Endothelial cell of umbilical vein (primary cell): ENCODE data around the gene APLP2.

Source experiments
- EZH2 ChIP-seq: IDR thresholded peaks from 2 replicates; pipeline ENCODE4 v1.6.1; 2012; ENCODE audit warnings: borderline replicate concordance, low read depth, mild to moderate bottlenecking, moderate library complexity, low read length, inconsistent platforms; ENCODE audit not compliant: severe bottlenecking
- FOS ChIP-seq: IDR thresholded peaks from 2 replicates; pipeline ENCODE4 v1.6.1; 2011; ENCODE audit warnings: mild to moderate bottlenecking, low read length, moderate library complexity, borderline replicate concordance; ENCODE audit not compliant: insufficient read depth
- GATA2 ChIP-seq: IDR thresholded peaks from 2 replicates; pipeline ENCODE4 v1.7.0; 2011; ENCODE audit warnings: low read depth, mild to moderate bottlenecking, moderate library complexity, mixed read lengths, low read length; ENCODE audit not compliant: insufficient read length, insufficient read depth
- POLR2A ChIP-seq: IDR thresholded peaks from 2 replicates; pipeline ENCODE4 v1.6.1; 2012; ENCODE audit warnings: low read depth, mild to moderate bottlenecking, control low read depth, low read length
- TF ChIP-seq, protein P1 (sequence below), 2 donors: IDR thresholded peaks; 1 replicate in 1 of 2; 2 replicates in 1 of 2; pipeline ENCODE4 v1.5.1; 2011; ENCODE audit warnings: low read length in 2 of 2, mild to moderate bottlenecking in 2 of 2, moderate library complexity in 2 of 2, control low read depth in 1 of 2, inconsistent platforms in 1 of 2, low read depth in 1 of 2; ENCODE audit not compliant: insufficient read depth in 1 of 2; ENCODE audit errors: extremely low read depth in 1 of 2

DNA sequence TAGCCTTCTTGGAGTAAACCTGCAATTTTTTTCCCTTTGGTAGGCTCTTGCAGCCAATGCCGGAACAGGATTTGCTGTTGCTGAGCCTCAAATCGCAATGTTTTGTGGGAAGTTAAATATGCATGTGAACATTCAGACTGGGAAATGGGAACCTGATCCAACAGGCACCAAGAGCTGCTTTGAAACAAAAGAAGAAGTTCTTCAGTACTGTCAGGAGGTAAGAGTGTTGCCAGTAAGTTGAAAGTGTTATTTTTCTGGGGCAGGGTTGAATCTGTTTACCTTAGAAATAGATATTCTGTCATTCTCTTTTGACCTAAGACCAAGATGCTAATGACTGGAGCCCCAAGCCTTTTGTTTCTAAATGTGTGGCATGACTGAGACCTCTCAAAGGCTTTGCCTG is 39.7 kb downstream of the APLP2 start:
- TF ChIP-seq EZH2: no peak
- TF ChIP-seq, protein P1, sequence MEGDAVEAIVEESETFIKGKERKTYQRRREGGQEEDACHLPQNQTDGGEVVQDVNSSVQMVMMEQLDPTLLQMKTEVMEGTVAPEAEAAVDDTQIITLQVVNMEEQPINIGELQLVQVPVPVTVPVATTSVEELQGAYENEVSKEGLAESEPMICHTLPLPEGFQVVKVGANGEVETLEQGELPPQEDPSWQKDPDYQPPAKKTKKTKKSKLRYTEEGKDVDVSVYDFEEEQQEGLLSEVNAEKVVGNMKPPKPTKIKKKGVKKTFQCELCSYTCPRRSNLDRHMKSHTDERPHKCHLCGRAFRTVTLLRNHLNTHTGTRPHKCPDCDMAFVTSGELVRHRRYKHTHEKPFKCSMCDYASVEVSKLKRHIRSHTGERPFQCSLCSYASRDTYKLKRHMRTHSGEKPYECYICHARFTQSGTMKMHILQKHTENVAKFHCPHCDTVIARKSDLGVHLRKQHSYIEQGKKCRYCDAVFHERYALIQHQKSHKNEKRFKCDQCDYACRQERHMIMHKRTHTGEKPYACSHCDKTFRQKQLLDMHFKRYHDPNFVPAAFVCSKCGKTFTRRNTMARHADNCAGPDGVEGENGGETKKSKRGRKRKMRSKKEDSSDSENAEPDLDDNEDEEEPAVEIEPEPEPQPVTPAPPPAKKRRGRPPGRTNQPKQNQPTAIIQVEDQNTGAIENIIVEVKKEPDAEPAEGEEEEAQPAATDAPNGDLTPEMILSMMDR (IDR thresholded peaks at IDR 0.05; ENCODE audit: extremely low read depth in 1 of 2, insufficient read depth in 1 of 2, low read depth in 1 of 2, low read length in 2 of 2): no peak
- no peak for TF ChIP-seq POLR2A
- TF ChIP-seq GATA2: no peak
- no peak for TF ChIP-seq FOS
